Measurements from ENCODE around the gene ATP8A2. TPM values are rescaled to one million over a fixed set of nuclear protein-coding genes. Genes with fewer than 3 reads are reported as not detected.
"Not testable (repeated sequence)": the region's sequence is repeated elsewhere in the genome, so short reads cannot be mapped to it uniquely, and the experiment has no call there.

Gene ATP8A2
- total RNA-seq, 1 donor from 2014 or later, result 0.40 TPM

DNA sequence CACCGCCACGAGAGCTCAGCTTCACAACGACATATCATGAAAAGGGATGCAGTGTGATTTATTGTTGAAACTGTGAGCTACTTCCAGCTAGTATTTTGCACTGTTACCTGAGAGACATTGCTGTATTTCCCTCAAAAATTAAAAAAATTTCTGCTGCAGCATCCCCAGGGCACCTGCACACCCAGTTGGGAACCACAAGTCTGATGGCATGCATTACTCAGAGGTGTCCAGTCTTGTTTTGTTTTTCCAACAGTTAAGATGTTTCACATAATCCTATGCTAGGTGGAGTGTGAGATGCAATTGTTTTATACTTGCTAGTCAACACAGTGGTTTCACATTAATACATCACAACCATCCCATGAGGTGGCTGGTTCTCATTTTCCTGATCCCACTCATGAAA, 394.8 kb downstream of the ATP8A2 start:
- DNase-seq, result no peak
- intact Hi-C loops (cut with micrococcal nuclease), result no loop called here
- peaks cover 6% of the 10 kb centered on the region for H3K36me3 Mint-ChIP-seq (ENCODE audit: low read depth)
- no peak overlapping the region for H3K27ac Mint-ChIP-seq
- H3K27me3 Mint-ChIP-seq, result no peaks in the 10 kb centered on the region
- H3K9me3 Mint-ChIP-seq, result peaks cover 6% of the 10 kb centered on the region
- H3K4me1 Mint-ChIP-seq, result peaks cover 31% of the 10 kb centered on the region
- no peak overlapping the region for H3K4me3 Mint-ChIP-seq

DNA sequence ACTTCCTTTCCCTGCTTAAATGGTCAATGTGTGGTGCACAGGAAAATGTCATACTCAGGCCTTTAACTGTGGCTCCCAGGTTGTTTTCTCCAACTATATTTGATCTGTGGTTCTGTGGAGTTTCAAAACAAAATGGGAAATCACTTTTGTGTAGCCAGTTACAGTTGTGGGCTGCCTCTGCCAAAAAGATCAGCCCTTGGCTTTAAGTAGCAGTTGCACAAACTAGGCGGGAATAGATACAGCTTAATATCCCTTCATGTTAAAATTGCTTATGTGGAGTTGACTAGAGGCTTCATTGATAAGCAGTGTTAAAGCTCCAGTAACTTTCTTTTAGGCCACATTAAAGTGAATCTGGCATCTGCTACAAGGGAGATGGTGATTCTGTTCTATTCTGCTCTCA, 395.2 kb downstream of the ATP8A2 start:
- H3K4me1 Mint-ChIP-seq, result peaks cover 33% of the 10 kb centered on the region
- no peak overlapping the region for H3K4me3 Mint-ChIP-seq
- intact Hi-C loops (cut with micrococcal nuclease), result no loop called here
- H3K27me3 Mint-ChIP-seq, result no peaks in the 10 kb centered on the region
- DNase-seq, result no peak
- H3K9me3 Mint-ChIP-seq, result peaks cover 6% of the 10 kb centered on the region
- no peak overlapping the region for H3K27ac Mint-ChIP-seq
- peaks cover 6% of the 10 kb centered on the region for H3K36me3 Mint-ChIP-seq (ENCODE audit: low read depth)

DNA sequence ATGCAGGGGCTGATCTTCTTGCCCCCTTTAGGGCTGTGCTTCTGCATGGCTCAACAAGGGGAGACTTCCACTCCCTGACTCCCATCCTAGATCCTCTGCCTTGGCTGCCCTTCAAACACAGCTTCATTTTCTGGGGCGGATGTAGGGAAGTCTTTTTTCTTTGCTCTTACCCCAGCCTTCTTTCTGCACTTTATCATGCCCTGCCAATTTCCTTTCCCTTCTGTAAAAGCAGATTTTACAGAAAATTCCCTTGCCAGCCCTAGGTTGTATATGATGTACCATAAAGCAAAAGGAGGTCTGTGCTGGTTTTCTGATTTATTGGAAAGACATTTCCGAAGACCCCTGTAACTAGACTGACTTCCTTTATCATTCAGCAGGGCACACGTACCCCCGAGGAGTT, 396.6 kb downstream of the ATP8A2 start:
- intact Hi-C loops (cut with micrococcal nuclease), result no loop called here
- H3K27me3 Mint-ChIP-seq, result no peaks in the 10 kb centered on the region
- no peak for DNase-seq

DNA sequence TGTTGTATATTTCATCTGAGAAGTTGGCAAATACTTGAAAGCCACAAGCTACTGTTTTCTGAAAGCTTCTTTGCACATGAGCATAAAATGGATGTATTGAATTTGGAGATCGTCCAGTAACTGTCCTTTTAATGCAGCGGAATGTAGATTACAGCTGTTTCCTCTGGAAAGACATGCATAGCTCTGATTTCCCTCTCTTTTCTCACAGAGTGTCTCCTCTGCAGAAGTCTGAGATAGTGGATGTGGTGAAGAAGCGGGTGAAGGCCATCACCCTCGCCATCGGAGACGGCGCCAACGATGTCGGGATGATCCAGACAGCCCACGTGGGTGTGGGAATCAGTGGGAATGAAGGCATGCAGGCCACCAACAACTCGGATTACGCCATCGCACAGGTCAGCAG, 397.1 kb downstream of the ATP8A2 start:
- intact Hi-C loops (cut with micrococcal nuclease), result no loop called here
- Mint-ChIP-seq H3K4me1 (peaks cover 21% of the 10 kb centered on the region), H3K27me3 (no peaks in the 10 kb centered on the region), H3K4me3 (no peak overlapping the region), H3K36me3 (ENCODE audit: low read depth) (peaks cover 6% of the 10 kb centered on the region), H3K9me3 (peaks cover 6% of the 10 kb centered on the region), H3K27ac (no peak overlapping the region)
- no peak for DNase-seq

More for the DNA sequence above, 396.6 kb downstream of the ATP8A2 start:
- peaks cover 6% of the 10 kb centered on the region for H3K36me3 Mint-ChIP-seq (ENCODE audit: low read depth)
- peaks cover 24% of the 10 kb centered on the region for H3K4me1 Mint-ChIP-seq
- no peak overlapping the region for H3K4me3 Mint-ChIP-seq
- no peak overlapping the region for H3K27ac Mint-ChIP-seq
- peaks cover 6% of the 10 kb centered on the region for H3K9me3 Mint-ChIP-seq

DNA sequence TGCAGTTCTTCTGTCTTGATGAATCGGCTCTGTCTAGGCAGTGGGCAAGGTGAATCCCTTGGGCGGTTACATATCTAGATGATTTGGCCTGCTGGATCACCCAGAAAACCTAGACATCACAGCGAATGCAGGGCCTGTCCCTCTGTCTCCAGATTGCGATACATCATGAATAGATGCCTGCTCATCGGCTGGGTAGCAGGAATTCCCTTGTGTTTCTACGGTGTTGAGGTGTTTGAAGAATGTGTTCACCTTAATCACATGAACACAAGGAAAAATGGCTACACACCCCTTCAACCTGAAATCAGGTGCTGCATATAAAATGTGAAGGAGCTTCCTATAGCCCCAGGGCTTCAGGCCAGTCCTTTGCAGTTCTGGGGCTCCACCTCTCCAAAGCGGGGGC, 398.8 kb downstream of the ATP8A2 start:
- no peaks in the 10 kb centered on the region for H3K27me3 Mint-ChIP-seq
- H3K9me3 Mint-ChIP-seq, result peaks cover 4% of the 10 kb centered on the region
- no peak overlapping the region for H3K27ac Mint-ChIP-seq
- H3K4me3 Mint-ChIP-seq, result no peak overlapping the region
- intact Hi-C loops (cut with micrococcal nuclease), result no loop called here
- peaks cover 15% of the 10 kb centered on the region for H3K4me1 Mint-ChIP-seq
- DNase-seq, result no peak
- peaks cover 4% of the 10 kb centered on the region for H3K36me3 Mint-ChIP-seq (ENCODE audit: low read depth)

DNA sequence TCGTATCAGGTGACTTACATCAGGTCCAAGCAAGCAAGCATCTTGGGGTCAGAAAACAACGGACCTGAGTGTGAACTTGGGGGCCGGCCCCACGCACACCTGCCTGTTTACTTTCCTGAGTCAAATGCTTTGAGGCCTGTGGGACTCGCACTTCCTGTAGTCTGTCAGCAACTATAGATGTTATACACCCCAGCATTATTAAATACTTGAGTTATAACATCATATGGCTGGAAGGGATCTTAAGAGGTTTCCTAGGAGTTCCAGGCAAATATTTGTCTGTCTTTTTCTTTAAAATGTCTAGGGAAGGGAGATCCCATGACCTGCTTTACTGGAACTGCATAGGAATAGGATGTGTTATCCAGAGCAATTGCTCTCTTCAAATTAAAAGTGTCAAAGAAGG, 399.4 kb downstream of the ATP8A2 start:
- peaks cover 15% of the 10 kb centered on the region for H3K4me1 Mint-ChIP-seq
- DNase-seq, result no peak
- no peaks in the 10 kb centered on the region for H3K36me3 Mint-ChIP-seq (ENCODE audit: low read depth)
- no peaks in the 10 kb centered on the region for H3K27me3 Mint-ChIP-seq
- intact Hi-C loops (cut with micrococcal nuclease), result no loop called here
- H3K9me3 Mint-ChIP-seq, result no peaks in the 10 kb centered on the region
- H3K27ac Mint-ChIP-seq, result no peak overlapping the region
- no peak overlapping the region for H3K4me3 Mint-ChIP-seq

DNA sequence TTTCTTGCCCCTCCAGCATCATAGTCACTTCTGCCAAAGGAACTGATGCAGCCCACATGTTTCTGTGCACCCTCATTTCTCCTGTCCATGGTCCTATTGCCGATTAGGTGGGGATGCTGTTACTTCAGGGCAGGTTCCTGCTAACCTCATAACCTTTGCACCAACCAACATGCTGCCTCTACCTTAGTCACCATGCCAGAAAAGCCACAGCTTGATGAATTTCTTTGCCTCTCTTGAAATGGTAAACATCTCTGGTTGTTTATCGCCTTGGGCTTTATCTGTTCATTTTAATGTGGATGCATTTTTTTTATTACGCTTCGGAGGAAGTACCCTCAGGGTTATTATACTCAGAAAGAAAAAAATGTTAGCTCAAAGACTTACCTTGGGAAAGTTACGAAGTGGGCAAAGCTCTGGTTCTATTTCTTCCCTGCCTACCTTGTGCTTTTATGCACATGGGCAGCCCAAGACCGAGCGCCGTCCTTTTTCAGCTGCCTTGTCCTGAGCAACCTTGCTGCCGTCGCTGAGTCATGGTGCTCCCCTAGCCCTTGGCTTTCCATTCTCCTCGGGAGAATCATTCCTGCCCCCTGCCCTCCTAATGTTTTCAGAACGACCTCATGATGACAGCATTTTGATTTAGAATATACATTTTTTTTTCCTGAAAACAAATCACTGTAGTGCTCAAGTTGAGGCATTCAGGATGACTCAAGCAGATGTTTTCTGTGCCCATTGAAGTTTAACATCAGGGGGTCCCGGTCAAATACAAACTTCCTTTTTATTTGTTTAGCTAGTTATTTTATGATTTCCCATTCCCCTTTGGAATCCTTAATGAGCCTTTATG, 400.1 kb downstream of the ATP8A2 start:
- no peaks in the 10 kb centered on the region for H3K27me3 Mint-ChIP-seq
- no peaks in the 10 kb centered on the region for H3K9me3 Mint-ChIP-seq
- no peak for DNase-seq
- H3K4me3 Mint-ChIP-seq, result no peak overlapping the region
- no peaks in the 10 kb centered on the region for H3K36me3 Mint-ChIP-seq (ENCODE audit: low read depth)
- peaks cover 15% of the 10 kb centered on the region for H3K4me1 Mint-ChIP-seq
- no peak overlapping the region for H3K27ac Mint-ChIP-seq
- intact Hi-C loops (cut with micrococcal nuclease), result no loop called here

DNA sequence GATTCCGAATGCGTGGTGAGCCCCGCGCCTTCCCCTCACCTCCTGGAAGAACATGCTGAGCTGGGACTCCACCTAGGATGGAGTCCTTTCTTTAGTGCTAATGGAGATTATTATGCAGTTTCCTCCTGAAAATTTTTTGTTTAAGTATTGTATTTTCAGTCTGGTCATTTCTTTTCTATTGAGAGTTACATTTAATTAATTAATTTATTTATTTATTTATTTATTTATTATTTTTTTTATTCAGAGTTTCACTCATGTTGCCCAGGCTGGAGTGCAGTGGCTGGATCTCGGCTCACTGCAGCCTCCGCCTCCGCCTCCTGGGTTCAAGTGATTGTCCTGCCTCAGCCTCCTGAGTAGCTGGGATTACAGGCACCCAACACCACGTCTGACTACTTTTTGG, 400.8 kb downstream of the ATP8A2 start:
- peaks cover 15% of the 10 kb centered on the region for H3K4me1 Mint-ChIP-seq
- H3K4me3 Mint-ChIP-seq; H3K27ac Mint-ChIP-seq; H3K36me3 Mint-ChIP-seq (ENCODE audit: low read depth); H3K27me3 Mint-ChIP-seq; intact Hi-C loops (cut with micrococcal nuclease); DNase-seq; H3K9me3 Mint-ChIP-seq: not testable (repeated sequence)

DNA sequence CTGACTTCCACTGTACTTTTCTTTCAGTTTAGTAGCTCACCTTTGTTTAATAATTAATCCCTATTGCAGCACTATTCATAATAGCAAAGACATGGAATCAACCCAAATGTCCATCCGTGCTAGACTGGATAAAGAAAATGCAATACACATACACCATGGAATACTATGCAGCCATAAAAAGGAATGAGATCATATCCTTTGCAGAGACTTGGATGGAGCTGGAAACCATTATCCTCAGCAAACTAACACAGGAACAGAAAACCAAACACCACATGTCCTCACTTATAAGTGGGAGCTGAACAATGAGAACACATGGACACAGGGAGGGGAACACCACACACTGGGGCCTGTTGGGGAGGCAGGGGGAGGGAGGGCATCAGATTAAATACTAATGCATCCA, 402.3 kb downstream of the ATP8A2 start:
- DNase-seq; H3K36me3 Mint-ChIP-seq (ENCODE audit: low read depth); intact Hi-C loops (cut with micrococcal nuclease); H3K27me3 Mint-ChIP-seq; H3K27ac Mint-ChIP-seq; H3K4me3 Mint-ChIP-seq; H3K9me3 Mint-ChIP-seq: not testable (repeated sequence)
- H3K4me1 Mint-ChIP-seq, result peaks cover 15% of the 10 kb centered on the region

DNA sequence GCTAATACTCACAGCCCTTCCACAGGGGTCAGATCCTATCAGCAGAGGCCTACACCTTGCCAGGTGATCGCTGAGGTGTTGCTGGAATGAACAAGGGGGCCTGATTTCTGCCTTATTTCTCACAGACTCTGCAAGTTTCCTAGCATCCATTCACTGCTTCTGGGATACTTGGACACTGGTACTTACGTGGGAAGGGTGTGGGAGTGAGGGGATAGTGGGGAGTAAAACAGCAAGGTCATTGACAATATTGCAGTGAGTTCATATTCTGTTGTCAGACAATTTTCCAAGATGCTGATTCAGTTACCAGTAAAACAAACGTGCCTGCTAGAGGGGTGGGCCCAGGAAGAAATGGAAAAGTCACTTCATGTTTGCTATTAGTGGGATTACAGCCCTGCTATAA, 403.5 kb downstream of the ATP8A2 start:
- intact Hi-C loops (cut with micrococcal nuclease), result no loop called here
- H3K36me3 Mint-ChIP-seq (ENCODE audit: low read depth), result no peaks in the 10 kb centered on the region

DNA sequence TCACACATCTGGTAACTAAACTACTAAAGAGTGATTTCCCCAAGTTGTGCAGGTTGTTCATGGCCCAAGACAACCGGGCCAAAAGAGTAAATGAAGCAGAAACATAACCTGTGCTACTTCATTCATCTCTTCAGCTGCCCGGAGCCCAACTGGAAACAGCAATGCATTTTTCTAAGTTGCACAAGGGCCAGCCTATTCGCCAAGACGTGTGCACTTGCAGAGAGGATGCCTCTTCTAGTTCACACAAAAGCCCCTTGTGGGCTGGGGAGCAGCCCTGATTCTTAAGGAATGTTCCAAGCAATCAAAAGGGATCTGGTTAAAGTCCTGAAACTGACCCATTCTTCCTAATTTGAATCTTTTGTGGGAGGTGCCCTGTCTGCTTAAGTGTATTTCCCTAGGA, 404.2 kb downstream of the ATP8A2 start:
- peaks cover 2% of the 10 kb centered on the region for H3K27me3 Mint-ChIP-seq
- H3K9me3 Mint-ChIP-seq, result no peaks in the 10 kb centered on the region
- no peak for DNase-seq
- H3K36me3 Mint-ChIP-seq (ENCODE audit: low read depth), result no peaks in the 10 kb centered on the region
- intact Hi-C loops (cut with micrococcal nuclease), result no loop called here
- peaks cover 11% of the 10 kb centered on the region for H3K4me1 Mint-ChIP-seq
- no peak overlapping the region for H3K27ac Mint-ChIP-seq
- H3K4me3 Mint-ChIP-seq, result no peak overlapping the region

More for the DNA sequence above, 403.5 kb downstream of the ATP8A2 start:
- Mint-ChIP-seq H3K4me3 (no peak overlapping the region), H3K4me1 (peaks cover 13% of the 10 kb centered on the region), H3K27me3 (peaks cover 2% of the 10 kb centered on the region), H3K9me3 (no peaks in the 10 kb centered on the region), H3K27ac (no peak overlapping the region)
- no peak for DNase-seq

DNA sequence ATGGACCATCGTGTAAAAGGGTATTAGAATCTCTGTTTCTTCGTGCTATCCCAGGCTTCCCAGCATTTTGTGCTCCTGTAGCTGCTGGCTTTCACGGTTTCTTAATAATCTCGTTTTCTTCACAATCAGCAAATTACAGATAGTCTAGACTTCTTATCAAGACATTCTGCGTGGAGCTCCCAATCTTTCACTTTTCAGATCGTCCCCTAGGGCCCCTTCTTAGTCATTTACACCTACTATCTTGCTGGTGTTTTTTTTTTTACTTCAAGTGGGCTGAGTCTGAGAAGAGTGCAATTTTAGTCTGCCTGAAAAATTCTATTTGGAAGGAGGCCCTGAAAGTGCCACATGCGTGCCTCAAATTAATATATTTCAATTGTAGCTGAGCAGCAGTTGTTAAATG, 404.9 kb downstream of the ATP8A2 start:
- Mint-ChIP-seq H3K36me3 (ENCODE audit: low read depth) (no peaks in the 10 kb centered on the region), H3K27me3 (peaks cover 2% of the 10 kb centered on the region), H3K4me3 (no peak overlapping the region), H3K9me3 (no peaks in the 10 kb centered on the region), H3K4me1 (peaks cover 5% of the 10 kb centered on the region), H3K27ac (no peak overlapping the region)
- DNase-seq, result no peak
- intact Hi-C loops (cut with micrococcal nuclease), result no loop called here

DNA sequence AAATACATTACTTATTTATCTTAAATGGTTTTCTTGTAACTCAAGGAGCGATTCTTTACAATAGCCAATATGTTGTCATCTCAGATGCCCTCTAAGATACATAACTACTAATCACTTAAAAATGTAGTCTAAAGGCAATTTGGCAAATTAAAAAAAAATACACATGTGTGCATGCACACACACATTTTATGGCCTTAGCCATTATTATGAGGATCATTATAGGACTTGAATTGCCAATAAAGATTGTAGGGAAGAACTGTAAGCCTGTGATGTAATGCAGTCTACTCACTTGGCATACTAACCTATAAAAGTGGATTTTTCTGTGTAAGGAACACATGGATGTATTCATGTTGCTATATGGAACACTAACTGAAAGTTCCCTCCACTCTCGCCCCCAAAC, 405.7 kb downstream of the ATP8A2 start:
- Mint-ChIP-seq H3K27ac (no peak overlapping the region), H3K27me3 (peaks cover 2% of the 10 kb centered on the region), H3K4me3 (no peak overlapping the region), H3K4me1 (no peaks in the 10 kb centered on the region), H3K9me3 (no peaks in the 10 kb centered on the region), H3K36me3 (ENCODE audit: low read depth) (no peaks in the 10 kb centered on the region)
- intact Hi-C loops (cut with micrococcal nuclease), result no loop called here
- no peak for DNase-seq

DNA sequence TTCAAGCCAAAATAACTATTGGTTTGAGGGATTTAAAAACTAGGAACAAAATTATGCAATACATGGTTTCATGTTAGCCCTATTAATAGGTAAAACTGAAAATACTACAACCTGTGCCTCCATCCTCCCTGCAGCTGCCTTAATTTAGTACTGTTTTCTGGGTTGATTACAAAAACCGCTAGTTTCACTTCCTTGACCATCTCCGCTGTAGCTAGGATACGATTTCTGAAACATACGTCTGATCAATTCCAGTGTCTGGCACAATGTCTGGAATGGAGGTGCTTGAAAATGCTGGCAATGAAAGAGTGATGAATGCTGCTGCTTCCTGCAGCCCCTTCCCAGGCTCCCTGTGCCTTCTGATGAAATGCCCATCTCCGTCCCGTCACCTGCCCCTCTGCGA, 406.6 kb downstream of the ATP8A2 start:
- no peak for DNase-seq
- Mint-ChIP-seq H3K27me3 (peaks cover 2% of the 10 kb centered on the region), H3K36me3 (ENCODE audit: low read depth) (no peaks in the 10 kb centered on the region), H3K9me3 (no peaks in the 10 kb centered on the region), H3K4me1 (no peaks in the 10 kb centered on the region), H3K4me3 (no peak overlapping the region), H3K27ac (no peak overlapping the region)
- intact Hi-C loops (cut with micrococcal nuclease), result no loop called here

DNA sequence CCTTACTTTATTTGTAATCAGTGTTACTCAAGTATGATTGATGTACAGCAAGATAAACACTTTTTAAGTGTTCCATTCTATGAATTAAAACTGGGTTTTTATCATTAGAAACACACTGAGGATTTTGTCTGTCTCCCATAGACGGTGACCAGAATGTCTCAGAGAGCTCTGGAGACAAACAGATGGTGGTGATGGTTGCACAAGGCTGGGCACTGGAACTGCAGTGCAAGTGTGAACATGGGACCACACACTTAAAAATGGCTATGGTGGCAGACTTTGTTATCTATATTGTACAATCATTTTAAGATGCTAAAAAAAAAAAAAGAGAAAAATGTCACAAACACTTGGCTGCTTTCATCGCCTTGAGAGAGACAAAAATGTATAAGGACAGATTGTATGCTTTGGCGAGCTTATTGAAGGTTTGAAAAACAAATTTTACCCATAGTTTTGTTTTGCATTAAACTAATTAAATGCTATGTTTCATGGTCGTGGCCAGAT, 407.1 kb downstream of the ATP8A2 start:
- no peaks in the 10 kb centered on the region for H3K9me3 Mint-ChIP-seq
- no peaks in the 10 kb centered on the region for H3K36me3 Mint-ChIP-seq (ENCODE audit: low read depth)
- H3K27ac Mint-ChIP-seq, result no peak overlapping the region
- H3K27me3 Mint-ChIP-seq, result peaks cover 2% of the 10 kb centered on the region
- no peak overlapping the region for H3K4me3 Mint-ChIP-seq
- no peak for DNase-seq
- H3K4me1 Mint-ChIP-seq, result no peaks in the 10 kb centered on the region
- intact Hi-C loops (cut with micrococcal nuclease), result no loop called here

All from activated CD4-positive, alpha-beta T cell treated with anti-CD3 and anti-CD28 coated beads, Interleukin-2, amount 10 ng/mL, durations not matched to agents 24 days and 14 days (primary cell).